Stimulated activated CD8-positive, alpha-beta memory T cell treated with anti-CD3 and anti-CD28 coated beads, Interleukin-4, amount 100 ng/mL, for 1 hour (primary cell): ENCODE measurements around the gene PITPNB.

ENCODE experiments used
- DNase-seq, 2 donors: peaks; one replicate each; pipeline ENCODE4 v3.0.0-alpha.2; 2020; ENCODE audit warnings: low read depth in 2 of 2, low spot score in 1 of 2

The PITPNB gene

DNA sequence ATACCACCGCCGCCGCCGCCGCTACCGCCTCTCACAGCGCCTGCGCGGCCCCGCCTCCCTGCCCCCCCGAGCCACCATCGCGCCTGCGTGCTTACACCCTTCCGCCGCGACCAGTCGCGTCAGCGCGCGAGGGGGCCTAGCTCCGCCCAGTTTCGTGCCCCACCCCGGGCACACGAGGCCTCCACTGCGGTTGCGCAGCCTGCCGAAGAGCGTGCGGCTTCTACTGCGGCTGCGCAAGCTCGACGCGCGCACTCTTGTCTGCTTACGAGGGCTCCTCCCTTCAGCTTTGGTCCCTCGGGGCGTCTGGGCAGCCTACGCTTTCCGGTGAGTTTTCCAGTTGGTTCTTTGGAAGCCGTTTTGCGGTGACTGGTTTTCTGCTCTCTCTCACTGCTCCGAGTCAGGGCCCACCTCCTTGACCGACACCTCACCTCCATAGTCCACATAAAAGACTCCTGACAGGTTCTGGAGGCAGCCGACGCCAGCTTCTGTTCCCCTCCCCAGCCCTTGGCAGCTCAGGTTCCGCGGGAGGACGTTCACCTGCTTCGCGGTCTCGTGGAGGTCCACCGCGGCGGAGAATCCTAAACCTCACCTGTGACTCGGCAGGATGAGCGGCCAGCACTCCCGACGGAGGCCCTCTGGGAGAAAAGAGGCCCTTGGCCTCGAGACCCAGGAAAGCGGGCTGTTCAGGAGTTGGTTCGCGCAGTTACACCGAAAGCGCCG is at the start of gene PITPNB:
TSS of gene PITPNB (minus strand) at position 35 of the 720 bp plus-strand sequence. CDS start 65 bp downstream, outside the sequence.
- DNase-seq = peak; percentile 98 to 99

DNA sequence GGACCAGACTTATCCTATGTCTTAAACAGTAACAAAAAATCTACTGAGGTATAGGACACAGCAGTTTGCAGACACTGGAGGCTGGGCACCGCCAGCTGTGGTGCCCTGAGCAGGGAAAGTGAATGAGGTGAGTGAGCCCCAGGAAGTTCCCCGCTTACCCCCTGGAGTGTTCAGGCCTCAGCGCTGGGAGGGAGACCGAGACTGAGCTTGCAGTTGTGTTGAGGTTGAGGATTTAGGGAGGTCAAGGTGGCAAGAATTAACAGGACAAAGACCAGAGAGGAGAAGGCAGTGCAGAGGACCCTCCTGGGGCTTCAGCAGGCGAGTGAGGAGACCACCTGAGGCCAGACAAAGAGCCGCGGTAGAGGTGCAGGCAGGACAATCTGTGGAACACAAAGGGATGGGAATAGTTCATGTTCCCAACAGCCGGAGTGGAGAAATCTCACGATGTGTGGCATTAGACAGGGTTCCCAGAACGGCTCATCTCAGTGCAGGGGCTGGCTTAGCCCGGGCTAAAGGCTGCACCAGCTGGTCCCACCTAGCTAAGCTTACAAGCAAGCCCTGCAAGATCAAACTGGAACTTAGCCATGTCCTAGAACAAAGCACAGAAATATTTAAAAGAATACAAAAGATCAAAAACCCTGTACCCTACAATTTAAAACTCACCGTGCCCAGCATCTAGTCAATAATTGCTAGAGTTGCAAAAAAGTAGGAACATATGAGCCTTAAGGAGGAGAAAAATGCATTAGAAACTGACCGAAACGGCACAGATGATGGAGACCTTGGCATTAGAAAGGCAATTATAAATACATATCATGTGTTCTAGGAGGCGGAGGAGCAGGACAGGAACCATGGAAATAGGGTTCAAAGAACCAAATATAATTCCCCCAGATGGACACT is 47.4 kb upstream of the PITPNB start:
- no peak for DNase-seq

DNA sequence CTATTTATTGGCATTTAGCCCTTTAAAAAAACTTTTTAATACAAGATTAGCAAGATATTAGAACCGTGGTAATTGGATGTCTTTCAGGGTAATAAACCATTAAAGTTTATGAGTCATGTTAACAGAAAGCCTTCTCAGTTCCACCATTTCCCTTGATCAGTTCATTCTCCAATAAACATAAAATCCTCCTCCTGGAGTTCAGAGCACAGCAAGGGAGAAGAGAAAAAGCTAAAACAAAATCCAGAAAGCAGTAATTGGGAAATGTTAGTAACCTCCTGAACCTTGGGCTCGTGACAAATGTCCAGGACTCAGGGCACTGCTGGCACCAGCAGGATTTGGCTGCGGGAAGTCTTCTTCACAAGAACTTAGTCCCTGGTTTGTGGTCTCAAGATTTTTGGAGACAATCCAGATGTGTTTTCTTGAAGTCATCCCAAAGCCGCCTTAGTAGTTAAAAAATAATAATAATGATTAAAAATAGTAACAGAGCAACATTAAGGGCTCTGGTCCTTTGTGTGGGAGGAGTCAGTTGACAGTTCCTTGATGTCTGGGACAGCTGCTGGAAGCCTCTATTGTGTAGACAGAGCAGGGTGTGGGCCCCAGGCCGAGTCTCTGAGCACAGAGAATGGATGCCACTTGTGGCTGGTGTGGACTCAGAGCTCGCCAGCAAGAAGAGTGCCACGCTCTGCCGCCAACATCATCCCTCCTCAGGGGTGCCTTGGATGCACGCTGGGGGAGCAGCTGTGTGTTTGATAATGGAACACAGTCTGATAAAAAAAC is 43.4 kb upstream of the PITPNB start:
- DNase-seq = no peak

DNA sequence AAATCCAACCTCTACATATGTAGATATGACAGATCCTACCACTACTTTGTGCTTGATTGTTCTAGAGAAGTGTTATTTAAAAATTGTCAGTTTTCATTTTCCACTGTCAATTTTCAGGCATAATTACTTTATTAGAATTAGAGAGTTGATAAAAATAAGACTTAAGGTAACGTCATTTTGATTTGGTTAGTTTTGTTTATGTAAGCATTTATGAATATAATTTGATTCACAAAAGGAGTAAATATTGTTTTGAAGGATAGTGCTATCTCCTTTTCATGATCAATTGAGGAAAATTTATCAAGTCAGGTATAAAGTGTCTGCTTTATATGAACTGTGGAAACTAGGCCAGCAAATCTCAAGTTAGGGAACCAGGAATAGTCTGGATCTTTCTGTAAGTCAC is 42.6 kb upstream of the PITPNB start:
- DNase-seq = no peak

DNA sequence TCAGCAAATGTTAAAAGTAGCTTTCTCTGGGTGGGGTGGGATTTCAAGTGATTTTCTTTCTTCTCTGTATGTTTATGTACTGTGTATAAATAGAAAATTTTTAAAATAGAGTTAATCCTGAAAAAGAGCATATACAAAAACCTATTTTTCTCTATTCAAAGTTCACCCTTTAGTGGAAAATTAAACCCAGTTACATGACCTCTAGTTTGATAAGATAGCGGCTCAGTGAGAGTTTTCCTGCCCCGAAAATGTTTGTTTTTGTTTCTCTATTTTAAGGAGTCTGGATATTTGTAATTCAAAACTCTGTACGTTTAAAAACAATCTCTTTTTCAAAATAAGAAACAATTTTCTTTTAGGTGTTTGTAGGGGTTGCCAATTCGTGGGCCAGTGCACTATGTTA is 42.1 kb upstream of the PITPNB start:
- no peak for DNase-seq

DNA sequence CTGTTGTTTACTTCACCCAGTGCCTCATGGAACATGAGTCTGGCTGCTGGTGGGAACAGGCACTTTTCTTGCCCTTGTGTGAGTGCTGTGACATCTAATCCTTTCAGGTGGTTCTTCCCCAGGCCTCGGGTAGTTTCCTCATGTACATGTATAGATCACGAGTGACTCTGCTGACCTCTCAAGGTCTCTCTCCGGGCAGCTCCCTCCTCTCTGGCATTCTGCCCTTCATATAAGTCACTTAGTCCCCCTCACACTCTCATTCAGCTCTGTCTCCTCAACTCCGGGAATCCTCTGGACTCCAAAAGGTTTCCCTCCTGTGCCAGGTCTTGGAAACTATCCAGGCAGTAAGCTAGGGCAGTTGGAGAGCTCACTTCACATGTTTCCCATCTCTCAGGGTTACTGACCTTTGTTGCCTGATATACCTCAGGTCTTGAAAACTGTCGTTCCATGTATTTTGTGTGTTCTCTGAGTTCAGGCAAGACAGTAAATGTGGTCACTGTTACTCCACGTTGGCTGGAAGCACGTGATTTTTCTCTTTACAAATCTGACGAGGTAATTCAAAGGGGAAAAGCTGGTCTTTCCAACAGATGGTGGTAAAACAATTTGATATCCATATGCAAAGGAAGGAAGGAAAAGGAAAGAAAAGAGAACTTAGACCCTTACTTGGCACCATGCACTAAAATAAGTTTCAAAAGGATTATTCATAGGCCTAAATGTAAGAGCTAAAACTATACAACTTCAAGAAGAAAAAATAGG is 40.5 kb upstream of the PITPNB start:
- no peak for DNase-seq

DNA sequence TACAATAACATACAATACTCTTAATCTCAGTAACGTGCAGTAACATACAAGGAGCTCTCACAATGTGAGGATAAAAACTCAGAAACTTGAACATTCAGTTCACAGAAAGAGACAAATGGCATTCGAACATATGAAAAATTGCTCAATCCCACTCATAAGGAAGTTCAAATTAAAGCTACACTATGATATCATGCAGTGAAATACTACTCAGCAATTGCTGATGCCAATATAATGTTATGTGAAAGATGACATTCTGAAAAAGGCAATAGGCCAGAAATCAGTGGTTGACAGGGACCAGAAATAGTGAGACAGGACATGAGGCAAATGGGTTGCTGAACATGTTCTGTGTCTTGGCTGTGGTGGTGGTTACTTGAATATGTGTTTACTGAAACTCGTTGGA is 33.7 kb upstream of the PITPNB start:
- DNase-seq = no peak

DNA sequence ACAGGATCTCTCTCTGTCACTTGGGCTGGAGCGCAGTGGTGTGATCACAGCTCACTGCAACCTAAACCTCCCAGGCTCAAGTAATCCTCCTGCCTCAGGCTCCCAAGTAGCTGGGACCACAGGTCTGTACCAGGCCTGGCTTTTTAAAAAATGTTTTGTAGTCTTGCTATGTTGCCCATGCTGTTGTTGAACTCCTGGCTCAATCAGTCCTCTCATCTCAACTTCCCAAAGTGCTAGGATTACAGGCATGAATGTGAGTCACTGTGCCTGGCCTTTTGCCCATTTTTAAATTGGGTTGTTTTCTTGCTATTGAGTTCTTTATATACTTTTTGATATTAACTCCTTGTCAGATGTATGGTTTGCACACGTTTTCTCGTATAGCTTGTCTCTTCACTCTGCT is 33.0 kb upstream of the PITPNB start:
- DNase-seq = no peak

DNA sequence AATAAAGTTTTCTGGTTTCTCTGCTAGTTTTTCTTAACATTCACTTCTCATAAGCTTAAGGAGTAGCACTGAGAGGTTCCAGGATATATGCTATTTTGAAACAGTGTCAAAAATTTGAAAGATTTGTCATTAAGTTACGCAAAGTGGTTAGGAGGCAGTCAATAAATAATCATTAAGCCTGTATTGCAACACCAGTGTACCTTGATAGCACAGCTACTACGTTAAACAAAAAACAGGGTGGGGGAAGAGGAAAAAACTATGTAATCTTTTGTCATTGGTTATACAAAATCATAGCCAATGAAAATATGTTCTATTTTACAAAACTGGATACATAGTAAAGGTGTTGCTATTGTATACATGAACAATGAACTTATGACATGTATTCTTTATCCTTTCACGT is 30.4 kb upstream of the PITPNB start:
- DNase-seq = no peak

DNA sequence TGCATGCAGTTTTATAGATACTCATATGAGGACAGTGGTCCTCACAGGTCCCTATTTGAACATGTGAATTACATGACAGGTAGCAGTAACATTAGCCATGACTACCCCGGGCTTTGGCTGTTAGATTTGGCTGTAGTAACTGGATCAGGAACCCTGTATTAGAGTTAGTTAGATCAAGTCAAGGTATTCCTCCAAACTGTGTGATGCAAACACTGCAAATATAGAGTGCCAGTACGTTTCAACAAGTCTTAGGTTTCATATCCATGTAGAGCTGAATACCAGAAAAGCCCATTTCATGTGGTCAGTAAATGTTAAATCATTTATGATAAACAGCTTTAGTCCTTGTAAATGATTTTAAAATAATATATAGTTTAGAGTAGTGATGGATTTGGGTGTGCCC is 29.5 kb upstream of the PITPNB start:
- DNase-seq = no peak

DNA sequence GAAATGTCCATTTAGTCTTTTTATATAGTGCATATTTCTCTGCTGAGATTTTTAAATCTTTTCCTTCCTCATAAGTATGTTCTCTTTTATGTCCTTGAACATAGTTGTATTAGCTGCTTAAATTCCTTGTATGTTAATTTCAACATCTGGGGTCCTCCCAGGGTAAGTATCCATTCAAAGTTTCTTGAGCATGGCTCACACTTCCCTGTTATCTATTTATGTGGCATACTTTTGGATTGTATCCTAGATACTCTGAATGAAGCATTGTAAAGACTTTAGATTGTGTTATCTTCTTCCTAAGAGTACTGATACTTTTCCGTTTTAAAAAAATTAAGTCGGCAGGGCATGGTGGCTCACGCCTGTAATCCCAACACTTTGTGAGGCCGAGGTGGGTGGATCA is 28.4 kb upstream of the PITPNB start:
- DNase-seq = no peak

DNA sequence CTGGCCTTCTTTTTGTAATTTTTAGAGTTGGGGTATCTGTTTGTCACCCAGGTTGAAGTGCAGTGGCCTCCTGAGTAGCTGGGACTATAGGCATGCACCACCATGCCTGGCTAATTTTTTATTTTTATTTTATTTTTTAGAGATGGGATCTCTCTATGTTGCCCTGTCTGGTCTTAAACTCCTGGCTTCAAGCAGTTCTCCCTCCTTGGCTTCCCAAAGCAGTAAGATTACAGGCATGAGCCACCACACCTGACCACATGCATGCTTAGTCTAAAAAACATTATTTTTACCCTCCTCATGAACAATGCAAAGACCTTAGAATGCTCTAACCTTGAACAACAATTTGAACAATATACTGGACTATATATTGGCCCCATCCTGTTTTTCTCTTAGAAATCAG is 22.1 kb upstream of the PITPNB start:
- DNase-seq = no peak

DNA sequence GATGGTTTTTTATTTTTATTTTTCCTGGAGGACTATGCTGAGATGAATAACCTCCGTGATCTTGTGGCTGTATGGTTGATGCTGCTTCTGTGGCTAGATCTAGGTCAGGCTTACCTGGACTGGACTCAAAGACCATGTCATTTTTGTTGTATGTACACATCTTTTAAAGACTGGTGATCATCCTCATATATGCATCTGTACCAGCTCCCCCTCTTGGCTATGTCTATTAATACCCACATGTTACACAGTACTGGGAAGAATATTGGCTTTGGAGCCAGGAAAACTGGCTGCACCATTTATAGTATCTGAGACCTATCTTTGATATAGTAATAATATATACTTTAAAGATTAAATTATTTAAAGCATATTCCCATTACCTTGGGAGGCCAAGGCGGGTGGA is 18.4 kb upstream of the PITPNB start:
- no peak for DNase-seq

DNA sequence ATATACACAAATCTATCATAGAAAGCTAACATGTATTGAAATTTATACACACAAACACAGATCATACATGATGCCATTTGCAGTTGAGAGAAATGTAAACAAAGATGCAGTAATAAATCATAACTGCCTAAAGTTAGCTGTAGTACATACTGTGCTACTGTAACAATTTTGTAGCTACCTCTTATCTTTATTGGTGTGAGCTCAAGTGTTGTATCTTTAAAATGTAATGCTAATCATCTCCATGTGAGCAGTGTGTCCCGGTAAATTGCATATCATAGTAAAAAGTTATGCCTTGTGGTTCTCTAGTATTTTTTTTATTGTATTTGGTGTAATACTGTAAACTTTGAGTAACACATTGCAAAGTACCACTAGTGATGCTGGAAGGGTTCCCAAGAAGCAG is 16.8 kb upstream of the PITPNB start:
- DNase-seq = no peak

DNA sequence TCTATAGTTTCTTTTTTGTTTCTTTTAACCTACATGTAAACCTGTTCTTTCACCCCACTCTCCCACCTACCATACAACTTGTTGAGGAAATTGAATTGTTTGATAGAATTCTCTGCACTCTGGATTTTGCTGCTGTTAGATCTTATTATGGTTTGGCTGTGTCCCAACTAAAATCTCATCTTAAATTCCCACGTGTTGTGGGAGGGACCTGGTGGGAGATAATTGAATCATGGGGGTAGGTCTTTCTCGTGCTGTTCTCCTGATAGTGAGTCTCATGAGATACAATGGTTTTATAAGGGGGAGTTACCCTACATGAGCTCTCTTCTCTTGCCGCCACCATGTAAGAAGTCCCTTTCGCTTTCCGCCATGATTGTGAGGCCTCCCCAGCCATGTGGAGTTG is 15.0 kb upstream of the PITPNB start:
- DNase-seq = no peak

DNA sequence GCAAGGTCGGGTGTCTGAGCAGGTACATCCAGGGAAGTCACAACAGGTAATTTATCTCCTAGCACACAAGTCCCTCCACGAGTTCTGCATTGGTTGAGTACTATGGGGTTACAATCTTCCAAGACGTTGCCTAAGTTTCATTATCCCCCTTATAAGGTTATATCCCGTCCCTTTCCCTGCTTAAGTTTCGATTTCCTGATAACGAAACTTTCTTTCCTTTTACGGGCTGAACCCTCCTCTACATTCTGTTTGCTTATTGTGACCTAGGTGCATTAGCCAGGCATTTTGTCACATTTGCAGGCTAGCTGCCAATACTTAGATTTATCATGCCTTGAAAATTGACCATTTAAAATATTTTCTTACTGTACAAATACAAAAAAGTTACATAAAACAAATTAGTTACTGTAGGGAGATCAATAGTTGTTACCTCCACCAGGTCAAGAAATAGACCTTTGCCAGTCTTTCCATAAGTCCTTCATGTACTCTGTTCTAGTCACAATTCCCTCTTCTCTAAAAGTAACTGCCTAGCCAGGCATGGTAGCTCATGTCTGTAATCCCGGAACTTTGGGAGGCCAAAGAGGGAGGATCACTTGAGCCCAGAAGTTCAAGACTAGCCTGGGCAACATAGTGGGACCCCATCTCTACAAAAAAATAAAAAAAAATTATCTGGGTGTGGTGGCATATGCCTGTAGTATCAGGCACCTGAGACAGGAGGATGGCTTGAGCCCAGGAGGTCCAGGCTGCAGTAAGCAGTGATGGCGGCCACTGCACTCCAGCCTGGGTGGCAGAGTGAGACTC is 14.3 kb upstream of the PITPNB start:
- DNase-seq = no peak

DNA sequence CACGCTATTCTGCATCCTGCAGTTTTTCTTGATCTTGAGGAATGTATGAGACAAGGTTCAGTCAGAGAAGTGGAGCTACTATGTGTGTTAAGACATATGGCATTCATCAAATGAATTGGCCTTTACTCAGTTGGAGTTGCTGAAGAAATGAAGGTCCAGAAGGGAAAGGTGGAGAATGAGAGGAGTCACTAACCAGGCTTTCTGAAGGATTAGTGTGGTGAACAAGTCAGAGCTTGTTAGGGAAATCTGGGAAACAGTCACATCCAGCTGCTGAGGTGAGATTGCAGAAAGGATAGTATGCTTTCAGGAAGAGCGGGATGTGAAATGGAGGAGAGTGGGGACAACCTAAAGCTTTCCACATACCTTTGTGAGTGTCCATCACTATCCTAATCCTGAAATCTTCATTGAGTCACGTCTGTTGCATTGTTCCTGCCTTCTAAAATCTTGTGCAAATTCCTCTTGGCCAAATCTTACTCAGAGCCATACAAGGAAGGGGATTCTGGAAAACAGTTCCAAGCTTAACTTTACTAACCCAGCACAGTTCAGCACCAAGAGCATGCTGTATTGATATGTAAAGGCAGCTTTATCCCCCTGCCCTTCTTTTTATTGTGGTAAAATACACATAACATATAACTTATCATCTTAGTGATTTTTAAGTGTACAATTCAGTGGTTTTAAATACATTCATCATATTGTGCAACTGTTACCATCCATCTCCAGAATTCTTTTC is 11.4 kb upstream of the PITPNB start:
- no peak for DNase-seq

DNA sequence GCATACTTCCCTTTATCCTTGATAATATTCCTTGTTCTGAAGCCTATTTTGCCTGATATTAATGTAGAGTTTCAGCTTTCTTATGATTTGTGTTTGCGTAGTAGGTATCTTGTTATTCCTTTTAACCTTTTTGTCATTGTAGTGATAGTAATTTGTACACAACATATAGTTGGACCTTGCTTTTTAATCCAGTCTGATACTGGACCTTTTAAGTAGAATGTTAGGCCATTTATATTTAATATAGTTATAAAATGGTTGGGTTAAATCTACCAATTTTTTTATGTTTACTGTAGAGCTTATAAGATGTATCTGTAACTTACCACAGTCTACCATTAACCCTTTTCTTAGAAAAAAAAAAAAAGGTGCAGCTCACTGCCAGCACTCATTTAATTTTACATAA is 8.6 kb upstream of the PITPNB start:
- no peak for DNase-seq

DNA sequence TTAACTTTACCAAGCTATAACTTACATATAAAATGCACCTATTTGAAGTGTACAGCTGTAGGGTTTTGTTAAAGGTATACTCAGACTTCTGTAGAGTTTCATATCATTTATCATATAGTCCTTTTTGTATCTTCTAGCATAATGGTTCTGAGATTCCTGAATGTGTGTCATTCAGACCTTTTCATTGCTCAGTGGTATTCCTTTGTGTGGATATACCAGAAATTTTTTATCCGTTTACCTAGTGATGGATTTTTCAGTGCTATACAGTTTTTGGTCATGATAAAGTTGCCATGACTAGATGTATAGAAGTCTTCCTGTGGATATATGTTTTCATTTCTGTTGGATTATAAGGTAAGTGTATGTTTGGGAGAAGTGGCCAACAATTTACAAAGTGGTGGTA is 6.3 kb upstream of the PITPNB start:
- DNase-seq = no peak
